ENCODE data around the gene KRTAP29-1.

DNA sequence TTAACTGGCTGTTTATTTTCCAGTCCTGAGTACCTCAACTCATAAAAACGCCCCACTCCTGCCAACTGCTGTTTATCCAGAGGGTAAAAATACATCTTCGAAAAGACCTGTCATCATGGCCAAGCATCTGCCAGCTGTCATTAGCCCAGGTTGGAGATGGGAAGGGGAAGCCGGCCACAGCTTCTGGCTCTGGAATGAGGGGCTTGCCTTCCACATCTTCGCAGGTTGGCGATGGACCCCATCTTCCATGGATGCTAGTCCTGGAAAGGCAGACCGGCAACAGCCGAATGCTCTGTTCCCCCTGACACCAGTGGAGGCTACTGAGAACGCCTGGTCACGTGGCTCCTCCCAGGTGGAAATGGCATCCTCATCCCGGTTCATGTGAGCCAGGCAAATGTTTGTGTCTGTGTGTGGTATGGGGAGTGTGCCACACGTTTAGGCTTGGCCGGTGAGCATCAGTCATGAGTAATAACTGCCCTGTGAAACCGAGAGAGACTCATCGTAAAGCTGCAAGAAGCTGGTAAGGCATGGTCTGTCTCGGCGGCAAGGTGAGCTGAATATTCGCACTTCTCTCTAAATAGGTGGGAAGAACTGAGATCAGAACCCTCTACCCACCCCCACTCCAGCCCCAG is 13.3 kb upstream of the KRTAP29-1 start:
- TF ChIP-seq, protein P1, sequence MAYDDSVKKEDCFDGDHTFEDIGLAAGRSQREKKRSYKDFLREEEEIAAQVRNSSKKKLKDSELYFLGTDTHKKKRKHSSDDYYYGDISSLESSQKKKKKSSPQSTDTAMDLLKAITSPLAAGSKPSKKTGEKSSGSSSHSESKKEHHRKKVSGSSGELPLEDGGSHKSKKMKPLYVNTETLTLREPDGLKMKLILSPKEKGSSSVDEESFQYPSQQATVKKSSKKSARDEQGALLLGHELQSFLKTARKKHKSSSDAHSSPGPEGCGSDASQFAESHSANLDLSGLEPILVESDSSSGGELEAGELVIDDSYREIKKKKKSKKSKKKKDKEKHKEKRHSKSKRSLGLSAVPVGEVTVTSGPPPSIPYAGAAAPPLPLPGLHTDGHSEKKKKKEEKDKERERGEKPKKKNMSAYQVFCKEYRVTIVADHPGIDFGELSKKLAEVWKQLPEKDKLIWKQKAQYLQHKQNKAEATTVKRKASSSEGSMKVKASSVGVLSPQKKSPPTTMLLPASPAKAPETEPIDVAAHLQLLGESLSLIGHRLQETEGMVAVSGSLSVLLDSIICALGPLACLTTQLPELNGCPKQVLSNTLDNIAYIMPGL (CRISPR knock-in tag; IDR thresholded peaks at IDR 0.05; ENCODE audit: borderline replicate concordance), result no peak
- TF ChIP-seq NR3C1 (IDR thresholded peaks at IDR 0.05) (no peak), POLR2A (IDR thresholded peaks at IDR 0.05; ENCODE audit: low read length) (no peak), ZC3H11A (IDR thresholded peaks at IDR 0.05) (no peak), ESRRA (IDR thresholded peaks at IDR 0.05; ENCODE audit: borderline replicate concordance, low read length) (no peak), HOXA7 (CRISPR knock-in tag; IDR thresholded peaks at IDR 0.05) (no peak), RFX5 (IDR thresholded peaks at IDR 0.05) (no peak), NFE2L2 (conservative IDR thresholded peaks at IDR 0.05; ENCODE audit: low read length) (no peak), MAFK (IDR thresholded peaks at IDR 0.05; ENCODE audit: partially characterized antibody) (no peak), EP300 (IDR thresholded peaks at IDR 0.05) (no peak), HDAC2 (IDR thresholded peaks at IDR 0.05) (no peak)
- TF ChIP-seq, protein P2, sequence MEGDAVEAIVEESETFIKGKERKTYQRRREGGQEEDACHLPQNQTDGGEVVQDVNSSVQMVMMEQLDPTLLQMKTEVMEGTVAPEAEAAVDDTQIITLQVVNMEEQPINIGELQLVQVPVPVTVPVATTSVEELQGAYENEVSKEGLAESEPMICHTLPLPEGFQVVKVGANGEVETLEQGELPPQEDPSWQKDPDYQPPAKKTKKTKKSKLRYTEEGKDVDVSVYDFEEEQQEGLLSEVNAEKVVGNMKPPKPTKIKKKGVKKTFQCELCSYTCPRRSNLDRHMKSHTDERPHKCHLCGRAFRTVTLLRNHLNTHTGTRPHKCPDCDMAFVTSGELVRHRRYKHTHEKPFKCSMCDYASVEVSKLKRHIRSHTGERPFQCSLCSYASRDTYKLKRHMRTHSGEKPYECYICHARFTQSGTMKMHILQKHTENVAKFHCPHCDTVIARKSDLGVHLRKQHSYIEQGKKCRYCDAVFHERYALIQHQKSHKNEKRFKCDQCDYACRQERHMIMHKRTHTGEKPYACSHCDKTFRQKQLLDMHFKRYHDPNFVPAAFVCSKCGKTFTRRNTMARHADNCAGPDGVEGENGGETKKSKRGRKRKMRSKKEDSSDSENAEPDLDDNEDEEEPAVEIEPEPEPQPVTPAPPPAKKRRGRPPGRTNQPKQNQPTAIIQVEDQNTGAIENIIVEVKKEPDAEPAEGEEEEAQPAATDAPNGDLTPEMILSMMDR (IDR thresholded peaks at IDR 0.05), result no peak
- TF ChIP-seq, protein P3, sequence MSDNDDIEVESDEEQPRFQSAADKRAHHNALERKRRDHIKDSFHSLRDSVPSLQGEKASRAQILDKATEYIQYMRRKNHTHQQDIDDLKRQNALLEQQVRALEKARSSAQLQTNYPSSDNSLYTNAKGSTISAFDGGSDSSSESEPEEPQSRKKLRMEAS (IDR thresholded peaks at IDR 0.05), result no peak

Measured in A549 (cell line).